CD4-positive, alpha-beta T cell treated with Interleukin-15 for 1 hour (primary cell): Measurements from ENCODE around the gene DTNA.
"Not testable (repeated sequence)": the region's sequence is repeated elsewhere in the genome, so short reads cannot be mapped to it uniquely, and the experiment has no call there.

Experiments used
- DNase-seq: peaks from one replicate; pipeline ENCODE4 v3.0.0-alpha.2; 2020

Gene DTNA

DNA sequence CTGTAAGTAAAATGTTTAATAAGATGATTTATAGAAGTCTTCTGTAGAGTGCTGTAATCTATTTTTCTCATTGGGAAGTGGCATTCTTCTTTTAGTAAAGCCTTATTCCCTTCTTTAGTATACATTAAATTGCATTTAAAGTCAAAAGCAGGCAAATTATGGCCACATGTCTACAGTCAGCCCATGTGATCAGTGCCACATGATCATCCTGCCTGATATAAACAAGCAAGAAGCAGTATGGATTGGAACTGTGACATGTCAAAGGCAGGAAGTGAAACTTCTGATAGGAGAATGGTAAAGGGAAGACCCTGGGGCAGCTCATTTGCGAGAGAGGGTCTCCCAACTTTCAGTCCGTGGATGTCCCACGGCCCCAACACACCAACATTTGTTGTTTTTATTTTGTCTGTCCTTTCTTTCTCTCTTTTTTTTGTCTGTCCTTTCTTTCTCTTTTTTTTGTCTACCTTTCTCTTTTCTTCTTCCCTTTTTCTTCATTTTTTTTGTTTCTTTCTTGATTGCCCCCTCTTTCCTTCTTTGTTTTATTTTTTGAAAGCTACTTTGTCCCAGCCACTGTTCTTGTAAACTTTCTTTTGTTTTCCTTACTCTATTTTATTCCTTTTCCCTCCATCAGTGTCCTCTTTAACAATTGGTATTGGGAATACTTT, 154.9 kb downstream of the DTNA start:
- DNase-seq = no peak

DNA sequence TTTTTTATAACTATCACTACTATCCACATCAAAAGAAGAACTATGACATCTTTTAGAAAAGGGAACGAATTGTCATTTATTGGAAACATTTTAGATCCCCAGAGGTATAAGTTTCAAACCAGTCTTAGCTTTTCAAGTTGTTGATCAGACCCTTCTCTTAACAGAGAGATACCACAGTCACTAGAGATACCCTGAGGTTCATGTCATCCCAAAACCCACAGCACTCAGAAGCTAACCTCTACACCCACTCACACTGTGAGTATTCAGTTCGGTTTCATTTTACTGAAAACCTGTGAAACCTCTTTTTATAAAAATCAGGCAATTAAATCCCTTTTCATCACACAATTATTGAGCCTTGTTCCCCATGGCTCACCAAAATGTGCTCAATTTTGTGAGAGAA, 156.2 kb downstream of the DTNA start:
- no peak for DNase-seq

GRCh38 chr18:34866739-34867138, 156.6 kb downstream of the DTNA start:
- no peak for DNase-seq

DNA sequence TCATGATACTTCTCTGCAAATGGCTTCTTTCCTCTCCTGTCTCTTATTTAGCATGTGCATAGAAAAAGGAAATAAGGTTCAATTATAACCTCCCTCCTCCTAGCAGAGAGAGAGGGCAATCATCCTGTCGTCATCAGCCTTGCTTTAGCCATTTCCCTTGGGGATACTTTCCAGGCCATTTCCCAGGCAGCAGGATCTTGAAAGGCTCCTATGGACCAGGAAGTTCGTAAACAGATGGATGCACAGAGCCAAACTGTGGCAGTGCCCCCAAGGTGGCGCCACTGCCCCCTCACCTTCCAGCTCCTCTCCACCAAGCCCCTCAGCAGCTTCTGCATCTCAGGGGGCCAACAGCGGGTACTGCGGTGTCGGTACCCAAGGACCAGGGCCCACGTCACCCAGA, 157.4 kb downstream of the DTNA start:
- no peak for DNase-seq

DNA sequence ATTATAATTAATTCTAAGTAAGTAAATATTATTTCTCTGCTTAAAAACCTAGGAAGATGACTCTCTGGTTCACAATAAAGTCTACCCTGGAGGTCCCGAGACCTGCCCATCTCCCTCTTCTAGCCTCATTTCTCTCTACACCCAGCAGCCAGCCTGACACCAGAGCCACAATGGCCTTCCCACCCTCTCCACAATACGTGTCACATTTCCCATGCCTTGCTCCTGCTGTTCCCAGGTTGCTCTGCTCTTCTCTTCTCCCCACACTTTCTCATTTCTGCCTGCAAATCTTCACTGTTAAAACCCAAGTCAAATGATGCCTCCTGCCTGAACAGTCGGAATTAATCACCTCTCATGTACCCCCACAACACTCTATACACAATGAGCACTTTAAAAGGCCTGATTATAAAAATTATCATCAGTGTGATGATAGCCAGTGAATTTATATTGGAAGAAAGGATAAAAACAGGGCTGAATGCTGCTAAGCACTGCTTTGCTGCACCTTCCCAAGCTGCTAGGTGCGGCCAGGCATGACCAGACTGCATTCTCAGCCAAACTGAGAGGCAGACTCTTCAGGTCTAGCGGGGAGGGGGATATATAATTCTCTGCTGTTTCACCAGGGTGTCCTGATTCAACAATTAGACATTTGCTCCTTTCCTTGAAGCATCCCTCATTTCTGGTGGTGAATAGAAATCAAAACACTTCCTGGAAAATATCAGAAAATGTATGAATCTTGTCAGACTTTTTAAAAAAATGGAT, 160.6 kb downstream of the DTNA start:
- DNase-seq = no peak

GRCh38 chr18:34871435-34871834, 161.3 kb downstream of the DTNA start:
- DNase-seq = no peak

- DNase-seq = no peak
Observed at GRCh38 chr18:34872066-34872465, 162.0 kb downstream of the DTNA start.

DNA sequence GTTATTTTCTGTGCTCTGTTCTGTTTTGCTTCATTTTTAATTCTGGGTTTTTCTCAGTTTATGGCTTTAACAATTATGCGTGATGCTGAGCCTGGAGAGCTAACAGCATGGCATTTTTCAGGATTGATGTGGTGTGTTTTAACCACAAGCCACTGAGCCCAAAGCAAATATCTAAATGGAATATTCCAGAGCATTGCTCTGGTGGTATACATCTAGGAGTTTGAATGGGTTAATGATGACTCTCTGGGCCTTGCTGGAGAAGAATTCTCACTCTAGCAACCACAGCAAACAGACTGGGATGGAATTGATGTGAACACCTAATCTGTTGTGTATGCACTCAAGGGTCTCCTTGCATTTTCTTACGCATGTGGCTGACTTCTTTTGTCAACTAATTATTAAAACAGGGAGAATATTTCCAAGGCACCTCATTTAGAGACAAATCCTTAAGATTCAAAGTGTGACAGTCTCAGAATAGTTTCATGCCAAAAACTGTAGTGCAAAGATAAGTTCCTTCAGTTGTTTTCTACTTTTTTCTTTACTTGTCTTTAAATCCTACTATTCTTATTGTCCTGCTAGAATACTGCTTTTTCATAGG, 164.0 kb downstream of the DTNA start:
- DNase-seq = no peak

DNA sequence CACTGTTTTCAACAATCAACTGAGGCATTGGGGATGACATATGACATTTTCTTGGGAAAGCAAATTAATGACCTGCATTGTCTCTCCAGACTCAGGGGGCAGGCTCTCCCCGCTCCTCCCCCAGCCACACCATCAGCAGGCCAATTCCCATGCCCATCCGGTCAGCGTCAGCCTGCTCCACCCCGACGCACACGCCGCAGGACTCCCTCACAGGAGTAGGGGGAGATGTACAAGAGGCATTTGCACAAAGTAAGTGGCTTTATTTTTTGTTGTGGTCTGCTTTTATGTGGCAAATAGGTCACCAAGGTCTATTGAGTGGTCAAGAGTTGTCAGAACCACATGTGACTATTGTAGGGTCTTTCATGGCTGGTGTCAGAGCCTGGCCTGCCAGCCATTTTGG, 165.1 kb downstream of the DTNA start:
- DNase-seq = no peak

GRCh38 chr18:34880403-34880802, 170.3 kb downstream of the DTNA start:
- DNase-seq = no peak

DNA sequence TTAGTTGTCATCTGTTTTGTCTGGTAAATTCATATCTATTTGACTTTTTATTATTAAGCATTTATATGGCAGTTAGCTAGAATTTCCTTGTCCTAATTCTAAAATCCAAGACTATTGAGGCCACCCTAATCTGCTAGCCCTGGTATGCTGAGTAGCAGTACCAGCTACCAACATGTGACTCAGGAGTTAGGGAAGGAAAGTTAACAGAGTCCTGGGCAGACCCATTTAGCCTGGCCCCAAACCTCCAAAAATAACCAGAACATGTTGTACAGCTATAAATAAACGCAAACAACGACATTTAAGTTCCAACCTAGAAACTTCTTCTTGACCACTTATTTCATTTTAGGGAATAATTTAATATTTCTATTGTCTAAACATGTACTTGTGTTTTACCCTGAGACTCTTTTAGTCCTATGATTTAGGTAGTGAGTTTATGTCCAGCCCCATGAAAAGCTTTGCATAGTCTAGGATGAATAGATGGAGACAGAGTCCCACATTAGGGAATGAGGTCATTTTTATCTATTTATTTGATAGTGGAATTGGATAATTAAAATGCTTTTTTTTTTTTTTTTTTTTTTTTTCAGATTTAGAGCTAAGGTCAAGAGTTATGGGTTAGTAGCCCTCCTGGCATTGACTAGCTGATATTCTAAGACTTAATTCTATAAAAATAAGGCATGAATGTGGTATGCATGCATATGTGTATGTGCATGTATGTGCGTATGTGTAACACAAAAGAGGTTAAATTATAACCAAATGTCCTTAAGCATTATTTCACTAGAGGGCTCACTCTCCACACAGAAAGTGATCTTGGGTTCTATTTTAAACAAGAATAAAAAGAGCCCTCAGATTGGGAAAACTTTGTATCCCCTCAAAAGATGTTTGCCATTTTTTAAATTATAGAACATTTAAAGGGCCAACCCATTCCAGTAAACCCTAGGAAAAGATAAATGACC, 171.1 kb downstream of the DTNA start:
- no peak for DNase-seq

DNA sequence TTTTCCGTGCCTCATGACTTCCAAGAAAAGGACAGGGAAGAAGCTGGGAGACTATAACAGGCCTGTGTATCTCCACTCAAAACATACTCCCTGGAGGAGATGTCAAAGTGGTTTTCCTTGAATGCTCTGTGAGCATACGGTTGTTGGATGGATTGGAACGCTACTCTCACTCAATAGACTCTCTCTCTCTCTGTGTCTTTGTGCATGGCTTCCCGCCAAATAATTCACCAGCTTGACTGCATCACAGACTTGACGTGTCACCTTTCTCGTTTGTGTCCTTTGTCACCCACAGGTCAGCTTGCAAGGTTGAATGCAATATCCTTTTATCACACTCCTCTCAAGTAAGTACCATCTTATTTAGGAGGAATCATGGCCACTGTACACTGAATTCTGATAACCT, 174.3 kb downstream of the DTNA start:
- no peak for DNase-seq

GRCh38 chr18:34886177-34886576, 176.1 kb downstream of the DTNA start:
- no peak for DNase-seq

- no peak for DNase-seq
Observed at GRCh38 chr18:34887881-34888580, 177.9 kb downstream of the DTNA start.

DNA sequence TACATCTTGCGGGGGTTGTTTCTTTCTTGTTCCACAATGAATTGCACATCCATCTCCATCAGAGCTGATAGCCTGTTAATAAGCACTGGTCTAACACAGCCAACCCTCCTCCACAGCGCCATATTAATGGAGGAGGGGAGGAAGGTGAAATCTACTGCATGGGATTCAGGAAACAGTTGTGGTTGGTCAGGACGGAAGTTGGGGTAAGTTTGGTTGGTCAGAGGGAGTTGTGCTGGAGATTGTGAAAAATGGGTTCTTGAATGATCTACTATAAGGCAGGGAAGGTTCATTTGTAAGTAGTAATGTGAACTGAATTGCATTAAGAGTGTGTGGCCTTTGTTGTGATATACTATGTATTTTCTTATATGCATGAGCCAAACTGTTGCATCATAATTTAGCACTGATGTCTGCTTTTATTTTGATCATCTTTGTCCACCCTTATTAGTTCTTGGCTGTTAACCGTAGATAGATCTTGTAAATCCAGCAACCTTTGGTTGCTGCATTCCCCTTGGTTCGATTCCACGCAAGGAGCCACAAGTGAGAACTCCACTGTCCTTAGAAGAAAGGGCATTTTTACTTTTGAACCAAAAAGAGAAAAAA, 180.5 kb downstream of the DTNA start:
- DNase-seq = no peak

- no peak for DNase-seq
Observed at GRCh38 chr18:34892379-34892778, 182.3 kb downstream of the DTNA start.

- no peak for DNase-seq
Observed at GRCh38 chr18:34893239-34893638, 183.1 kb downstream of the DTNA start.

- no peak for DNase-seq
Observed at GRCh38 chr18:34901299-34901698, 191.2 kb downstream of the DTNA start.

- no peak for DNase-seq
Observed at GRCh38 chr18:34904994-34905393, 194.9 kb downstream of the DTNA start.

DNA sequence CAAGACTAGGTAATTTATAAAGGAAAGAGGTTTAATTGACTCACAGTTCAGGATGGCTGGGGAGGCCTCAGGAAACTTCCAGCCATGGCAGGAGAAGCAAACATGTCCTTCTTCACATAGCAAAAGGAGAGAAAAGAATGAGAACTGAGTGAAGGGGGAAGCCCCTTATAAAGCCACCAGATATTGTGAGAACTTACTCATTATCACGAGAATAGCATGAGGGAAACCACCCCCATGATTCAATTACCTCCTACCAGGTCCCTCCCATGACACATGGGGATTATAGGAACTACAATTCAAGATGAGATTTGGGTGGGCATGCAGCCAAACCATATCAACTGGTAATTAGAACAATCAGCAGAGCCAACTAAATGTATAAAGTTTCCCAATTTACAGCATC, 196.9 kb downstream of the DTNA start:
- DNase-seq = not testable (repeated sequence)

- DNase-seq = no peak
Observed at GRCh38 chr18:34909637-34910364, 199.7 kb downstream of the DTNA start.
